Stimulated activated CD8-positive, alpha-beta memory T cell treated with anti-CD3 and anti-CD28 coated beads, Interleukin-15, amount 100 ng/mL, for 48 hours (primary cell): ENCODE measurements around the gene TMA7B.
A peak's percentile ranks its signal among the peaks of the same experiment; 100 is the strongest.
"Not testable (repeated sequence)": the region's sequence is repeated elsewhere in the genome, so short reads cannot be mapped to it uniquely, and the experiment has no call there.

Source experiments
- DNase-seq, 2 donors: peaks; one replicate each; pipeline ENCODE4 v3.0.0-alpha.2; 2020; ENCODE audit warnings: low read depth in 2 of 2

TMA7B gene

GRCh38 chr22:39983346-39983745 lies 23.1 kb downstream of the TMA7B start:
- no peak for DNase-seq

GRCh38 chr22:39984006-39984405 lies 23.8 kb downstream of the TMA7B start:
- no peak for DNase-seq

- DNase-seq, result no peak
Observed at GRCh38 chr22:39984746-39985145, 24.5 kb downstream of the TMA7B start.

GRCh38 chr22:39985383-39986035 lies 25.3 kb downstream of the TMA7B start:
- DNase-seq, result peak in 1 of 2 donors; percentile 28

GRCh38 chr22:39988386-39989114 lies 28.4 kb downstream of the TMA7B start:
- no peak for DNase-seq

GRCh38 chr22:39989633-39990032 lies 29.4 kb downstream of the TMA7B start:
- no peak for DNase-seq

- DNase-seq, result no peak
Observed at GRCh38 chr22:39990686-39991085, 30.5 kb downstream of the TMA7B start.

GRCh38 chr22:39991159-39991860 lies 31.1 kb downstream of the TMA7B start:
- DNase-seq, result no peak

GRCh38 chr22:39992088-39992826 lies 32.1 kb downstream of the TMA7B start:
- no peak for DNase-seq

GRCh38 chr22:39992894-39993293 lies 32.7 kb downstream of the TMA7B start:
- DNase-seq, result not testable (repeated sequence)

GRCh38 chr22:39994041-39994565 lies 33.9 kb downstream of the TMA7B start:
- DNase-seq, result no peak

GRCh38 chr22:39994566-39995392 lies 34.6 kb downstream of the TMA7B start, which contains the start of gene FAM83F:
FAM83F (plus strand) TSS chr22:39994954; CDS start chr22:39995043, 89 bp downstream.
- no peak for DNase-seq

GRCh38 chr22:39995393-39996252 lies 35.4 kb downstream of the TMA7B start:
- DNase-seq, result no peak

- DNase-seq, result no peak
Observed at GRCh38 chr22:39996732-39997131, 36.5 kb downstream of the TMA7B start.

GRCh38 chr22:39997421-39997820 lies 37.2 kb downstream of the TMA7B start:
- no peak for DNase-seq

GRCh38 chr22:39997939-39998726 lies 37.9 kb downstream of the TMA7B start:
- DNase-seq, result no peak

GRCh38 chr22:39999144-39999757 lies 39.1 kb downstream of the TMA7B start:
- no peak for DNase-seq

- DNase-seq, result no peak
Observed at GRCh38 chr22:40000171-40000570, 40.0 kb downstream of the TMA7B start.

- DNase-seq, result no peak
Observed at GRCh38 chr22:40001106-40001505, 40.9 kb downstream of the TMA7B start.
